Measurements from ENCODE around the gene CMKLR1.

The CMKLR1 gene

DNA sequence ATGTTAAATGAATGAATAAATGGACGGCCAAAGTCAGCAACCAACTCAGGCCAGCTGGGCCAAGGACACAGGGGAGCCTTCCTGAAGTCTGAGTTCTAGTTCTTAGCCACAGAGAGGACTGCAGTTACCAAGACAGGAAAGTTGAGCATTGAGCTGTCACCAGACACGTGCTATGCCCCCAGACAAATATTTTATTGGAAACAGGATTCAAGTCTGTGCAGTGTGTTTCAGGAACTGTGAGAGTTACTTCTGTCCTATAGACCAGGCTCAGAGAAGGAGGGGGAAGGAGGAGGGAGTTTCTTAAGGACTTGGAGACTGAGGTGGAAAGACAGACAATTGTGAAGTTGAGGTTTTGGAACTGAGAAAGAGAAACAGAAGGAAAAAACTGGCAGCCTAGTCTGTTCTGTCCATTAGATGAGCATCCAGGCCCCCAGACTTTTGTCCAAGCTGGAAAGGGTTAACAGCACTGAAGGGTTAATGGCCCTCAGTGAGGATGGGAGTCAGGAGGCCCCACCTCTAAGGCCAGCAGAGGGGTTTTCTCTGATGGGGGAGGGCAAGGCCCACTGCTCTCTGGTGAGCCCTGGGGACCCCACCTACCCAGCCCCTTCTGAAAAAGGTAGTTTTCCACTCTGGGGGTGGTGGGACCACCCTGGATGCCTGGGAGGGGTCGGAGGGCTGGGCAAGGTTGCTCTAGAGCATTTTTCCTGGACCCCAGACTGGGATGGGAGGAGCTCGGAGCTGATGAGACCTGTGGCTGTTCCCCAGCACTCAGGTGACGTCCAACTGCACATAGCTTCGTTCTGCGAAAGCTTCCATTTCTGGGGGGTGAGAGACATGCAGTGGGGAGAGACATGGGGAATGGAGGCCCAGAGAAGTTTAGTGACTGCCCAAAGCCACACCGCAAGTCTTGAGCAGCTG is 6.9 kb upstream of the CMKLR1 start:
- H2AFZ ChIP-seq (ENCODE audit: low read length): no peak overlapping the region
- H3K9me2 ChIP-seq (ENCODE audit: low read depth, low read length): no peaks in the 10 kb centered on the region
- H3K4me3 ChIP-seq (ENCODE audit: low read depth, low read length, poor library complexity, severe bottlenecking): no peak overlapping the region
- no peak overlapping the region for H3K4me2 ChIP-seq (ENCODE audit: low read length)
- H3F3A ChIP-seq (ENCODE audit: insufficient read depth, low read length): no peaks in the 10 kb centered on the region
- no peak overlapping the region for H3K27ac ChIP-seq (ENCODE audit: low read depth, low read length, poor library complexity, severe bottlenecking)
- no peaks in the 10 kb centered on the region for H4K20me1 ChIP-seq (ENCODE audit: insufficient read depth, low read length)
- no peak overlapping the region for H3K9ac ChIP-seq (ENCODE audit: low read length)
- H3K79me2 ChIP-seq (ENCODE audit: insufficient read depth, low read length): no peaks in the 10 kb centered on the region
- no peaks in the 10 kb centered on the region for H3K27me3 ChIP-seq (ENCODE audit: insufficient read depth, low read length)
- no peak for TF ChIP-seq EZH2 (IDR thresholded peaks at IDR 0.05; ENCODE audit: borderline replicate concordance, low read length)
- TF ChIP-seq, protein P1, sequence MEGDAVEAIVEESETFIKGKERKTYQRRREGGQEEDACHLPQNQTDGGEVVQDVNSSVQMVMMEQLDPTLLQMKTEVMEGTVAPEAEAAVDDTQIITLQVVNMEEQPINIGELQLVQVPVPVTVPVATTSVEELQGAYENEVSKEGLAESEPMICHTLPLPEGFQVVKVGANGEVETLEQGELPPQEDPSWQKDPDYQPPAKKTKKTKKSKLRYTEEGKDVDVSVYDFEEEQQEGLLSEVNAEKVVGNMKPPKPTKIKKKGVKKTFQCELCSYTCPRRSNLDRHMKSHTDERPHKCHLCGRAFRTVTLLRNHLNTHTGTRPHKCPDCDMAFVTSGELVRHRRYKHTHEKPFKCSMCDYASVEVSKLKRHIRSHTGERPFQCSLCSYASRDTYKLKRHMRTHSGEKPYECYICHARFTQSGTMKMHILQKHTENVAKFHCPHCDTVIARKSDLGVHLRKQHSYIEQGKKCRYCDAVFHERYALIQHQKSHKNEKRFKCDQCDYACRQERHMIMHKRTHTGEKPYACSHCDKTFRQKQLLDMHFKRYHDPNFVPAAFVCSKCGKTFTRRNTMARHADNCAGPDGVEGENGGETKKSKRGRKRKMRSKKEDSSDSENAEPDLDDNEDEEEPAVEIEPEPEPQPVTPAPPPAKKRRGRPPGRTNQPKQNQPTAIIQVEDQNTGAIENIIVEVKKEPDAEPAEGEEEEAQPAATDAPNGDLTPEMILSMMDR (IDR thresholded peaks at IDR 0.05; ENCODE audit: low read length): no peak
- H3K36me3 ChIP-seq (ENCODE audit: insufficient read depth, low read length): no peaks in the 10 kb centered on the region
- H3K9me3 ChIP-seq (ENCODE audit: low read length): no peaks in the 10 kb centered on the region
- H3K4me1 ChIP-seq (ENCODE audit: insufficient read depth, low read length, severe bottlenecking): no peaks in the 10 kb centered on the region

DNA sequence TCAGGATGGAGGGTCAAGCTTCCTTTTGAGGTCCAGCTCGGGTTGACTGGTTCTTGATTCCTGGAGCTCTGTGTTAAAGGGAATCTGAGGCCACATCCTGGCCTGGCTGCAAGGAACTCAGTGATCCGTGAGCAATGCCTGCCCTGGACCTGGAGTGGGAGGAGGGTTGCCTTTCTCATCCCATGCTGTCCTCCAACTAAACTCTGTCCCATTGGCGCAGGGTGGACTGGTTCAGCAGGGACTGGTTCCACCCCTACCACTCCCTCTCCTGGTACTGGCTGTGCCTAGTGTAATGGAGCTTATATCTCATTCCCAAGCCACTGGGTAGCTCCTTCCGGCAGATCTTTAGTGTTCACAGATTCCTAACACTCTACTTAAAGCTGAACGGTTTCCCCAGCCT is 3.9 kb upstream of the CMKLR1 start:
- no peak overlapping the region for H3K4me3 ChIP-seq (ENCODE audit: low read depth, low read length, poor library complexity, severe bottlenecking)
- no peak for TF ChIP-seq EZH2 (IDR thresholded peaks at IDR 0.05; ENCODE audit: borderline replicate concordance, low read length)
- TF ChIP-seq, protein P1 (IDR thresholded peaks at IDR 0.05; ENCODE audit: low read length): no peak
- no peaks in the 10 kb centered on the region for H3K36me3 ChIP-seq (ENCODE audit: insufficient read depth, low read length)
- no peaks in the 10 kb centered on the region for H3K4me1 ChIP-seq (ENCODE audit: insufficient read depth, low read length, severe bottlenecking)
- no peaks in the 10 kb centered on the region for H3F3A ChIP-seq (ENCODE audit: insufficient read depth, low read length)
- H4K20me1 ChIP-seq (ENCODE audit: insufficient read depth, low read length): no peaks in the 10 kb centered on the region
- no peak overlapping the region for H3K4me2 ChIP-seq (ENCODE audit: low read length)
- H3K9ac ChIP-seq (ENCODE audit: low read length): no peak overlapping the region
- no peaks in the 10 kb centered on the region for H3K79me2 ChIP-seq (ENCODE audit: insufficient read depth, low read length)
- no peak overlapping the region for H2AFZ ChIP-seq (ENCODE audit: low read length)
- H3K27me3 ChIP-seq (ENCODE audit: insufficient read depth, low read length): no peaks in the 10 kb centered on the region
- H3K9me3 ChIP-seq (ENCODE audit: low read length): no peaks in the 10 kb centered on the region
- H3K9me2 ChIP-seq (ENCODE audit: low read depth, low read length): no peaks in the 10 kb centered on the region
- H3K27ac ChIP-seq (ENCODE audit: low read depth, low read length, poor library complexity, severe bottlenecking): no peak overlapping the region

DNA sequence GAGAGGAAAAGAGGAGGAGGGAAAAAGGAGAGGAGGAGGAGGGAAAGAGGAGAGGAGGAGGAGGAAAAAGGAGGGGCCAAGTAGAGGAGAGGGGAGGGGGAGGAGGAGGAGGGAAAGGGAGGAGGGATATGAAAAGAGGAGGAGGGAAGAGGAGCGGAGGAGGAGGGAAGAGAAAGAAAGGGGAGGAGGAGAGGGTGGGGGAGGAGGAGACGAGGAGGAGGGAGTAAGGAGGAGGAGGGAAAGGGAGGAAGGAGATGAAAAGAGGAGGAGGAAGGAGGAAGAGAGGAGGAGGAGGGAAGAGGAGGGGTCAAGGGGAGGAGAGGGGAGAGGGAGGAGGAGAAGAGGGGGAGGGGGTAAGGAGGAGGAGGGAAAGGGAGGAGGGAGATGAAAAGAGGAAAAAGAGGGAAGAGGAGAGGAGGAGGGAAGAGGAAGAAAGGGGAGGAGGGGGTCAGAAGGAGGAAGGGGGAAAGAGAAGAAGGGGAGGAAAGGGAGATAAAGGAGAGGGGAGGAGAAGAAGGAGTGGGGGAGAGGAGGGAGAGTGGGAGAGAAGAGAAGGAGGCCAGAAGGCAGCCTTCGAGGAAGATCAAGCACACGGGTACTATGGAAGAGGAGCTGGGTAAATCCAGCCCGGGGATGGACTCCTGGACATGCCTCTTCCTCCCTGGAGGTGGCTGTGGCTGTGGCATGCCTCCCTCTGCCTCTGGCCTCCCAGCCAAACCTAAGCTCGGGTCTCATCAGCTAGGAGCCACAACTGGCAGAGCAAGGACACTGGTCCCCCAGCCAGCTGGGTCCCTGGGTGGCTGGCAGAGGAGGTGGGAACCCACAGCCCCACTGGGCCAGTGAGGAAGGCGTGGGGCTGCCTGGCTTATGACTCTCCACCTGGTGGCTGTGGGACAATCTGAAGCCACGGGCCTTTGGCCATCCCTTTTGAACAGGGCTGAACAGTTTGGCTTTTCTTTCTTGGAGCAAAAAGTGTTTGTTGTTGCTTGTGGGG is 3.0 kb upstream of the CMKLR1 start:
- Histone ChIP-seq H3K9me2 (ENCODE audit: low read depth, low read length) (no peaks in the 10 kb centered on the region), H3K27me3 (ENCODE audit: insufficient read depth, low read length) (no peaks in the 10 kb centered on the region), H4K20me1 (ENCODE audit: insufficient read depth, low read length) (no peaks in the 10 kb centered on the region), H3K79me2 (ENCODE audit: insufficient read depth, low read length) (no peaks in the 10 kb centered on the region), H3F3A (ENCODE audit: insufficient read depth, low read length) (no peaks in the 10 kb centered on the region), H3K4me2 (ENCODE audit: low read length) (no peak overlapping the region), H3K9ac (ENCODE audit: low read length) (no peak overlapping the region), H2AFZ (ENCODE audit: low read length) (no peak overlapping the region), H3K9me3 (ENCODE audit: low read length) (no peaks in the 10 kb centered on the region), H3K36me3 (ENCODE audit: insufficient read depth, low read length) (no peaks in the 10 kb centered on the region), H3K4me3 (ENCODE audit: low read depth, low read length, poor library complexity, severe bottlenecking) (no peak overlapping the region), H3K27ac (ENCODE audit: low read depth, low read length, poor library complexity, severe bottlenecking) (no peak overlapping the region), H3K4me1 (ENCODE audit: insufficient read depth, low read length, severe bottlenecking) (no peaks in the 10 kb centered on the region)
- TF ChIP-seq, protein P1 (IDR thresholded peaks at IDR 0.05; ENCODE audit: low read length): no peak
- no peak for TF ChIP-seq EZH2 (IDR thresholded peaks at IDR 0.05; ENCODE audit: borderline replicate concordance, low read length)
